Adrenal gland (tissue), 12 donors: Measurements from ENCODE around the gene BCLAF3. TPM values are rescaled to one million over a fixed set of nuclear protein-coding genes. Genes with fewer than 3 reads are reported as not detected.

Source experiments
- DNase-seq, 7 donors: peaks; one replicate each; pipeline ENCODE4 v3.0.0-alpha.2; 2019 to 2020
- H3K27ac ChIP-seq, 5 donors: fragments of 200-600 bp; sonication (generic) in 4 of 5; 1 replicate in 3 of 5; 2 replicates in 2 of 5; pipeline versions ENCODE4 v1.5.1 to v1.8.0; 2016 to 2020; ENCODE audit warnings: mild to moderate bottlenecking in 1 of 5
- H3K27me3 ChIP-seq: fragments of 200-600 bp; 2 replicates; pipeline ENCODE4 v1.8.0; 2021
- H3K36me3 ChIP-seq, 2 donors: fragments of 200-600 bp; replicated peaks in 1 of 2; 1 replicate in 1 of 2; 2 replicates in 1 of 2; pipeline versions ENCODE4 v1.5.1 to v1.8.0; 2018 to 2022
- H3K4me1 ChIP-seq, 2 donors: fragments of 200-600 bp; replicated peaks in 1 of 2; 1 replicate in 1 of 2; 2 replicates in 1 of 2; pipeline versions ENCODE4 v1.5.1 to v1.8.0; 2018 to 2021
- H3K4me3 ChIP-seq, 4 donors: fragments of 200-600 bp; sonication (generic) in 3 of 4; one replicate each; pipeline ENCODE4 v1.5.1; 2016 to 2018
- H3K9me3 ChIP-seq, 3 donors: fragments of 200-600 bp; sonication (generic) in 1 of 3; replicated peaks in 1 of 3; 1 replicate in 2 of 3; 2 replicates in 1 of 3; pipeline versions ENCODE4 v1.5.1 to v1.8.0; 2016 to 2021
- CTCF ChIP-seq, 6 experiments: fragments of 450-650 bp in 4 of 6; fragments of 200-600 bp in 2 of 6; sonication (generic) in 1 of 6; IDR thresholded peaks; 1 replicate in 5 of 6; 2 replicates in 1 of 6; pipeline versions ENCODE4 v1.5.1 to v1.8.0; 2016 to 2021; ENCODE audit warnings: antibody characterized with exemption in 6 of 6, mild to moderate bottlenecking in 2 of 6, moderate library complexity in 1 of 6
- POLR2A ChIP-seq, 2 donors: fragments of 450-650 bp; IDR thresholded peaks; one replicate each; pipeline ENCODE4 v1.6.1; 2017; ENCODE audit warnings: antibody characterized with exemption in 2 of 2, mild to moderate bottlenecking in 2 of 2, moderate library complexity in 1 of 2
- WGBS, 4 donors: extraction: QIAGEN DNeasy Blood & Tissue Kit in 2 of 4; methylation state at CpG; one replicate each; pipeline versions ENCODE4 v1.1.5 to v1.1.7; 2013 to 2017; 5-methylcytosine and 5-hydroxymethylcytosine counted together
- intact Hi-C, 2 donors: fragments of 100-400 bp; cut with DNase I; formaldehyde crosslinking; loops; one replicate each; pipeline versions ENCODE4 v1.14.1 to v1.15.0; 2022 to 2023
- polyA plus RNA-seq, 3 donors: library from polyadenylated mRNA; stranded (reverse); fragments of 200-250 nt in 2 of 3; fragments of 350-450 nt in 1 of 3; fragmentation: Illumina TruSeq in 1 of 3; extraction: RNeasy Lipid Tissue Mini Kit (QIAGEN cat#74804) in 1 of 3; gene quantifications; one replicate each; pipeline ENCODE4 v1.2.3, GENCODE V29; 2013 to 2014
- total RNA-seq, 9 donors: library from RNA; depleted of rRNA in 4 of 9; stranded (reverse); fragments of >200 nt in 4 of 9; fragments of 120-200 nt in 1 of 9; fragmentation: NEBNext Ultra II Directional in 1 of 9; extraction: Animal tissue kit (Norgen Biotek cat#: 25700) in 1 of 9; gene quantifications; one replicate each; pipeline versions ENCODE4 v1.1.0 to v1.2.4, GENCODE V29; 2013 to 2023
- donor health status: healthy with polysubstance abuse.
- donor health status: Bipolar disorder and iron deficiency.
- donor health status: DM: yes; HTN: yes; CAD: no.
- donor health status: DM: no; HTN: no; CAD: no.
- donor health status: DM: no; HTN: no; CAD: no.
- donor health status: DM: yes; HTN: yes; CAD: no.

The BCLAF3 gene
- total and polyA plus RNA-seq, 12 donors: 1.4 to 9.1 (median 5.4) TPM

DNA sequence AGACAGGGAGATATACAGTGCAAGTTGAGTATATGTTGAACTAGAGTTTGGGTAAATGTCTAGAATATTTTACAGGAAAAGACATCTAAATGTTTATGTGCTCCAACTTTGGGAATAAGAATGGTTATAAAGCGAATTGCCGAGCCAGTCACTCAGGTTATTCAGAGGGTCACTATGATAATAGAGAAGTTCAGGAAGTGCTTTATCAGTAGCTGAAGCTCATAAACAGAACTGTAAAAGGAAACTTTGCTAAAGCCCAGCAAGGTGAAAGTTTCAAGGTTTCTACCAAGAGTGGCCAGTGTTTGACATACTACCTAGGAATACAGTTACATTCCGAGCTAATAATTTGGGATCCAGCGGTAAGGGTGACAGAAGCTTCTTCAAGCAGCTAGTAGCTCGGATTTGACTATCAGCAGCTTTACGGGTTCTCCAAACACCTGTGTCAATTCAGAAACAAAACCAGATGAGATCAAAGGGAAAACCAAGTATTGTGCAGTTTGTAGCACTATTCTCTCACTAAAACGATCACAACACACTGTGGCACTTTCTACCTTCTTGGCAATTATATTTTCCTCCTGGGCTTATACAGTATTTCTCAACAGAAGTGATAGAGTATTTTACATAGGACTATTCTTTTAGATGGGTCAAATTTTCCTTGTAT lies 17.2 kb upstream of the BCLAF3 start:
- Histone ChIP-seq H3K4me3 (no peak overlapping the region), H3K27ac (no peak overlapping the region), H3K9me3 (no peaks in the 10 kb centered on the region), H3K27me3 (peaks cover 7% of the 10 kb centered on the region), H3K36me3 (no peaks in the 10 kb centered on the region), H3K4me1 (no peaks in the 10 kb centered on the region)
- 72 to 80% (median 76%) methylated on average over 6 to 7 of the region's 7 CpGs for WGBS, 4 donors
- intact Hi-C loops: no loop called here
- TF ChIP-seq POLR2A (IDR thresholded peaks at IDR 0.05) (no peak), CTCF (IDR thresholded peaks at IDR 0.05) (no peak)
- DNase-seq: no peak

- TF ChIP-seq POLR2A (IDR thresholded peaks at IDR 0.05) (no peak), CTCF (IDR thresholded peaks at IDR 0.05) (no peak)
- no peak for DNase-seq
- no peak overlapping the region for H3K27ac ChIP-seq
- H3K9me3 ChIP-seq: no peaks in the 10 kb centered on the region
- no peaks in the 10 kb centered on the region for H3K4me1 ChIP-seq
- H3K4me3 ChIP-seq: no peak overlapping the region
- H3K36me3 ChIP-seq: no peaks in the 10 kb centered on the region
- H3K27me3 ChIP-seq: peaks cover 7% of the 10 kb centered on the region
- intact Hi-C loops: no loop called here
- WGBS, 4 donors: 63 to 94% (median 84%) methylated on average over 1 to 2 of the region's 2 CpGs
Measured at GRCh38 chrX:20005883-20006282, 15.0 kb upstream of the BCLAF3 start.

- H3K4me3 ChIP-seq: no peak overlapping the region
- peaks cover 7% of the 10 kb centered on the region for H3K27me3 ChIP-seq
- 60 to 67% (median 64%) methylated on average over 4 of the region's 4 CpGs; no CpG with 5 or more reads in 1 of the 4 donors for WGBS, 4 donors
- no peak overlapping the region for H3K27ac ChIP-seq
- H3K36me3 ChIP-seq: no peaks in the 10 kb centered on the region
- no peak for DNase-seq
- intact Hi-C loops: no loop called here
- no peak for TF ChIP-seq POLR2A (IDR thresholded peaks at IDR 0.05)
- TF ChIP-seq CTCF (IDR thresholded peaks at IDR 0.05): no peak
- no peaks in the 10 kb centered on the region for H3K4me1 ChIP-seq
- H3K9me3 ChIP-seq: no peaks in the 10 kb centered on the region
Measured at GRCh38 chrX:20001588-20001987, 10.7 kb upstream of the BCLAF3 start.

GRCh38 chrX:19991350-19991718 lies 473 bp upstream of the BCLAF3 start:
- peak overlapping the region in 1 of 4 donors; percentile 85 for H3K4me3 ChIP-seq
- intact Hi-C loops: loop anchor here in 1 of 2 donors (5.0 kb wide), 1 partner anchor 89 kb away; no protein-coding TSS in a partner anchor
- 44 to 79% (median 53%) methylated on average over 6 of the region's 6 CpGs for WGBS, 4 donors

More at GRCh38 chrX:19991350-19991718, 473 bp upstream of the BCLAF3 start:
- H3K27me3 ChIP-seq: peaks cover 6% of the 10 kb centered on the region
- H3K27ac ChIP-seq: peak overlapping the region in 2 of 5 donors; percentile 47 to 95
- DNase-seq: no peak
- no peaks in the 10 kb centered on the region for H3K36me3 ChIP-seq
- H3K9me3 ChIP-seq: no peaks in the 10 kb centered on the region
- TF ChIP-seq POLR2A (IDR thresholded peaks at IDR 0.05) (no peak), CTCF (IDR thresholded peaks at IDR 0.05) (peak in 1 of 6 experiments; percentile 6)
- no peaks in the 10 kb centered on the region for H3K4me1 ChIP-seq
